GM12878 (cell line): ENCODE measurements around the gene TMOD2. TPM values are rescaled to one million over a fixed set of nuclear protein-coding genes. Genes with fewer than 3 reads are reported as not detected.
A peak's percentile ranks its signal among the peaks of the same experiment; 100 is the strongest.

Experiments
- BRCA1 ChIP-seq: IDR thresholded peaks from 2 replicates; pipeline ENCODE4 v1.6.1; 2011; ENCODE audit warnings: low read depth, low read length, improper control_type of control experiment
- GABPA ChIP-seq: IDR thresholded peaks from 2 replicates; pipeline ENCODE4 v1.6.1; 2014; ENCODE audit warnings: antibody characterized with exemption, low read depth, mild to moderate bottlenecking, inconsistent platforms
- JUNB ChIP-seq: IDR thresholded peaks from 2 replicates; pipeline ENCODE4 v1.6.1; 2016; ENCODE audit warnings: antibody characterized with exemption, mild to moderate bottlenecking
- SUZ12 ChIP-seq: fragments of 200-600 bp; sonication (generic); IDR thresholded peaks from one replicate; pipeline ENCODE4 v1.6.1; 2018; ENCODE audit warnings: antibody characterized with exemption, mild to moderate bottlenecking; ENCODE audit not compliant: unreplicated experiment
- ZNF622 ChIP-seq: fragments of 450-650 bp; IDR thresholded peaks from 2 replicates; pipeline ENCODE4 v1.6.1; 2017; ENCODE audit warnings: mild to moderate bottlenecking, inconsistent platforms
- polyA plus RNA-seq, 11 experiments: library from polyadenylated mRNA; depleted of rRNA in 4 of 11; unstranded in 6 of 11; stranded (reverse) in 5 of 11; fragments of >200 nt; fragmentation: Nextera tagmentation in 4 of 11; fragmentation: Illumina TruSeq in 1 of 11; extraction: Ambion mirVana in 4 of 11; extraction: Trizol in 1 of 11; gene quantifications; 1 replicate in 1 of 11; 2 replicates in 10 of 11; pipeline versions ENCODE4 v1.2.1 to v1.2.3, GENCODE V29; 2011 to 2016; ENCODE audit warnings: inconsistent platforms in 2 of 11, missing spikeins in 2 of 11, low read depth in 1 of 11
- total RNA-seq, 4 experiments: library from RNA; depleted of rRNA in 3 of 4; stranded (reverse); fragments of >200 nt in 3 of 4; fragmentation: Illumina TruSeq in 1 of 4; extraction: Trizol in 1 of 4; gene quantifications; 2 replicates each; pipeline versions ENCODE4 v1.2.1 to v1.2.3, GENCODE V29; 2013 to 2021
- TF ChIP-seq, protein P1 (sequence below): IDR thresholded peaks from 2 replicates; pipeline ENCODE4 v1.6.1; 2012; ENCODE audit warnings: low read length, inconsistent platforms
- TF ChIP-seq, protein P2 (sequence below): fragments of 450-650 bp; IDR thresholded peaks from 2 replicates; pipeline ENCODE4 v1.6.1; 2016; ENCODE audit warnings: mild to moderate bottlenecking, moderate library complexity, borderline replicate concordance
- TF ChIP-seq, protein P3 (sequence below): fragments of 450-650 bp; IDR thresholded peaks from 2 replicates; pipeline ENCODE4 v1.6.1; 2016; ENCODE audit warnings: mild to moderate bottlenecking
- TF ChIP-seq, protein P4 (sequence below): fragments of 450-650 bp; IDR thresholded peaks from 2 replicates; pipeline ENCODE4 v1.6.1; 2017; ENCODE audit warnings: borderline replicate concordance
- TF ChIP-seq, protein P5 (sequence below): IDR thresholded peaks from 2 replicates; pipeline ENCODE4 v1.6.1; 2012; ENCODE audit warnings: mild to moderate bottlenecking, low read depth, low read length
- TF ChIP-seq, protein P6 (sequence below): fragments of 450-650 bp; IDR thresholded peaks from 2 replicates; pipeline ENCODE4 v1.6.1; 2017; ENCODE audit warnings: mild to moderate bottlenecking
- TF ChIP-seq, protein P7 (sequence below): fragments of 450-650 bp; IDR thresholded peaks from 2 replicates; pipeline ENCODE4 v1.6.1; 2016; ENCODE audit warnings: mild to moderate bottlenecking

Gene TMOD2
- total and polyA plus RNA-seq, 10 of the 15 experiments (the other 5 are each of a cell fraction or from before 2014, with no cell fraction given) = 0.61 to 15.2 (median 6.3) TPM

DNA sequence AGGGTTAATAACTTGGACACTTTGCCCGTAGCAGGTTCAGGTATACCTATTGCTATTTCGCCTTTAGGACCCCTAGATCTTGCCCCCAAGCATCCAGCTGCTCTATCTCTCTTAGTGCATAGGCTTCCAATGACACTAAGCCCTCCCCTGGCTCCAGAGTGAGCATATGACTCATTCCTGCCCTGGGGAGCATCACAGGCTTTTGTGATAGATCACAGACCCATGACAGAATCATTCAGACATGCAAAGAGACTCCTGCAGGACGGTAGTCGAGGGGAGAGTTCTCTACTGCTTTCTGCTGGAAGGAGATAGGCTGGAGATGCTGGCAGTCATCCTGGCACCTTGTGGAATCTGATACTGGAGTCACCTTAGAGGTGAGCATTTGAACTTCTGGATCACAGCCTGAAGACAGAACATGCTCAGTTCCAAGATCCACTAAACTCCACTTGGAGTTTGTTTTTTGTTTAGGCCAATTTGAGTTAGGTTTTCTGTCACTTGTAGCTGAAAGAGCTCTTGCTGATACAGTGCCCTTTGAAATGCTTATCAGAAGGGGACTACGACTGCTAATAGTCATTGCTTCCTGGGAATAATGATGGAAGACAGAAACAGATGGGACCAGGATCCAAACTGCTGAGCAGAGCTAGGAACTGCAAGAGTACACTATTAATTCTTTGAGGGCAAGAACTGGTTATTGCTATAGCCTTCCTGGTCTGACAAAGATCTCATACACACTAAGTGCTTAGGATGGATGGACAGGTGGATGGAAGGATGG is 24.9 kb upstream of the TMOD2 start (continued):
- TF ChIP-seq, protein P1, sequence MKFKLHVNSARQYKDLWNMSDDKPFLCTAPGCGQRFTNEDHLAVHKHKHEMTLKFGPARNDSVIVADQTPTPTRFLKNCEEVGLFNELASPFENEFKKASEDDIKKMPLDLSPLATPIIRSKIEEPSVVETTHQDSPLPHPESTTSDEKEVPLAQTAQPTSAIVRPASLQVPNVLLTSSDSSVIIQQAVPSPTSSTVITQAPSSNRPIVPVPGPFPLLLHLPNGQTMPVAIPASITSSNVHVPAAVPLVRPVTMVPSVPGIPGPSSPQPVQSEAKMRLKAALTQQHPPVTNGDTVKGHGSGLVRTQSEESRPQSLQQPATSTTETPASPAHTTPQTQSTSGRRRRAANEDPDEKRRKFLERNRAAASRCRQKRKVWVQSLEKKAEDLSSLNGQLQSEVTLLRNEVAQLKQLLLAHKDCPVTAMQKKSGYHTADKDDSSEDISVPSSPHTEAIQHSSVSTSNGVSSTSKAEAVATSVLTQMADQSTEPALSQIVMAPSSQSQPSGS = peak; percentile 5; the same call in 1 of the 2 replicates
- TF ChIP-seq BRCA1 (no peak), JUNB (peak; percentile 88), GABPA (no peak), ZNF622 (no peak), SUZ12 (no peak)
- TF ChIP-seq, protein P2, sequence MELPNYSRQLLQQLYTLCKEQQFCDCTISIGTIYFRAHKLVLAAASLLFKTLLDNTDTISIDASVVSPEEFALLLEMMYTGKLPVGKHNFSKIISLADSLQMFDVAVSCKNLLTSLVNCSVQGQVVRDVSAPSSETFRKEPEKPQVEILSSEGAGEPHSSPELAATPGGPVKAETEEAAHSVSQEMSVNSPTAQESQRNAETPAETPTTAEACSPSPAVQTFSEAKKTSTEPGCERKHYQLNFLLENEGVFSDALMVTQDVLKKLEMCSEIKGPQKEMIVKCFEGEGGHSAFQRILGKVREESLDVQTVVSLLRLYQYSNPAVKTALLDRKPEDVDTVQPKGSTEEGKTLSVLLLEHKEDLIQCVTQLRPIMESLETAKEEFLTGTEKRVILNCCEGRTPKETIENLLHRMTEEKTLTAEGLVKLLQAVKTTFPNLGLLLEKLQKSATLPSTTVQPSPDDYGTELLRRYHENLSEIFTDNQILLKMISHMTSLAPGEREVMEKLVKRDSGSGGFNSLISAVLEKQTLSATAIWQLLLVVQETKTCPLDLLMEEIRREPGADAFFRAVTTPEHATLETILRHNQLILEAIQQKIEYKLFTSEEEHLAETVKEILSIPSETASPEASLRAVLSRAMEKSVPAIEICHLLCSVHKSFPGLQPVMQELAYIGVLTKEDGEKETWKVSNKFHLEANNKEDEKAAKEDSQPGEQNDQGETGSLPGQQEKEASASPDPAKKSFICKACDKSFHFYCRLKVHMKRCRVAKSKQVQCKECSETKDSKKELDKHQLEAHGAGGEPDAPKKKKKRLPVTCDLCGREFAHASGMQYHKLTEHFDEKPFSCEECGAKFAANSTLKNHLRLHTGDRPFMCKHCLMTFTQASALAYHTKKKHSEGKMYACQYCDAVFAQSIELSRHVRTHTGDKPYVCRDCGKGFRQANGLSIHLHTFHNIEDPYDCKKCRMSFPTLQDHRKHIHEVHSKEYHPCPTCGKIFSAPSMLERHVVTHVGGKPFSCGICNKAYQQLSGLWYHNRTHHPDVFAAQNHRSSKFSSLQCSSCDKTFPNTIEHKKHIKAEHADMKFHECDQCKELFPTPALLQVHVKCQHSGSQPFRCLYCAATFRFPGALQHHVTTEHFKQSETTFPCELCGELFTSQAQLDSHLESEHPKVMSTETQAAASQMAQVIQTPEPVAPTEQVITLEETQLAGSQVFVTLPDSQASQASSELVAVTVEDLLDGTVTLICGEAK = no peak
- TF ChIP-seq, protein P3, sequence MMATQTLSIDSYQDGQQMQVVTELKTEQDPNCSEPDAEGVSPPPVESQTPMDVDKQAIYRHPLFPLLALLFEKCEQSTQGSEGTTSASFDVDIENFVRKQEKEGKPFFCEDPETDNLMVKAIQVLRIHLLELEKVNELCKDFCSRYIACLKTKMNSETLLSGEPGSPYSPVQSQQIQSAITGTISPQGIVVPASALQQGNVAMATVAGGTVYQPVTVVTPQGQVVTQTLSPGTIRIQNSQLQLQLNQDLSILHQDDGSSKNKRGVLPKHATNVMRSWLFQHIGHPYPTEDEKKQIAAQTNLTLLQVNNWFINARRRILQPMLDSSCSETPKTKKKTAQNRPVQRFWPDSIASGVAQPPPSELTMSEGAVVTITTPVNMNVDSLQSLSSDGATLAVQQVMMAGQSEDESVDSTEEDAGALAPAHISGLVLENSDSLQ = peak; percentile 72
- TF ChIP-seq, protein P4, sequence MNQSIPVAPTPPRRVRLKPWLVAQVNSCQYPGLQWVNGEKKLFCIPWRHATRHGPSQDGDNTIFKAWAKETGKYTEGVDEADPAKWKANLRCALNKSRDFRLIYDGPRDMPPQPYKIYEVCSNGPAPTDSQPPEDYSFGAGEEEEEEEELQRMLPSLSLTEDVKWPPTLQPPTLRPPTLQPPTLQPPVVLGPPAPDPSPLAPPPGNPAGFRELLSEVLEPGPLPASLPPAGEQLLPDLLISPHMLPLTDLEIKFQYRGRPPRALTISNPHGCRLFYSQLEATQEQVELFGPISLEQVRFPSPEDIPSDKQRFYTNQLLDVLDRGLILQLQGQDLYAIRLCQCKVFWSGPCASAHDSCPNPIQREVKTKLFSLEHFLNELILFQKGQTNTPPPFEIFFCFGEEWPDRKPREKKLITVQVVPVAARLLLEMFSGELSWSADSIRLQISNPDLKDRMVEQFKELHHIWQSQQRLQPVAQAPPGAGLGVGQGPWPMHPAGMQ = no peak
- TF ChIP-seq, protein P5, sequence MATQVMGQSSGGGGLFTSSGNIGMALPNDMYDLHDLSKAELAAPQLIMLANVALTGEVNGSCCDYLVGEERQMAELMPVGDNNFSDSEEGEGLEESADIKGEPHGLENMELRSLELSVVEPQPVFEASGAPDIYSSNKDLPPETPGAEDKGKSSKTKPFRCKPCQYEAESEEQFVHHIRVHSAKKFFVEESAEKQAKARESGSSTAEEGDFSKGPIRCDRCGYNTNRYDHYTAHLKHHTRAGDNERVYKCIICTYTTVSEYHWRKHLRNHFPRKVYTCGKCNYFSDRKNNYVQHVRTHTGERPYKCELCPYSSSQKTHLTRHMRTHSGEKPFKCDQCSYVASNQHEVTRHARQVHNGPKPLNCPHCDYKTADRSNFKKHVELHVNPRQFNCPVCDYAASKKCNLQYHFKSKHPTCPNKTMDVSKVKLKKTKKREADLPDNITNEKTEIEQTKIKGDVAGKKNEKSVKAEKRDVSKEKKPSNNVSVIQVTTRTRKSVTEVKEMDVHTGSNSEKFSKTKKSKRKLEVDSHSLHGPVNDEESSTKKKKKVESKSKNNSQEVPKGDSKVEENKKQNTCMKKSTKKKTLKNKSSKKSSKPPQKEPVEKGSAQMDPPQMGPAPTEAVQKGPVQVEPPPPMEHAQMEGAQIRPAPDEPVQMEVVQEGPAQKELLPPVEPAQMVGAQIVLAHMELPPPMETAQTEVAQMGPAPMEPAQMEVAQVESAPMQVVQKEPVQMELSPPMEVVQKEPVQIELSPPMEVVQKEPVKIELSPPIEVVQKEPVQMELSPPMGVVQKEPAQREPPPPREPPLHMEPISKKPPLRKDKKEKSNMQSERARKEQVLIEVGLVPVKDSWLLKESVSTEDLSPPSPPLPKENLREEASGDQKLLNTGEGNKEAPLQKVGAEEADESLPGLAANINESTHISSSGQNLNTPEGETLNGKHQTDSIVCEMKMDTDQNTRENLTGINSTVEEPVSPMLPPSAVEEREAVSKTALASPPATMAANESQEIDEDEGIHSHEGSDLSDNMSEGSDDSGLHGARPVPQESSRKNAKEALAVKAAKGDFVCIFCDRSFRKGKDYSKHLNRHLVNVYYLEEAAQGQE = no peak
- TF ChIP-seq, protein P6, sequence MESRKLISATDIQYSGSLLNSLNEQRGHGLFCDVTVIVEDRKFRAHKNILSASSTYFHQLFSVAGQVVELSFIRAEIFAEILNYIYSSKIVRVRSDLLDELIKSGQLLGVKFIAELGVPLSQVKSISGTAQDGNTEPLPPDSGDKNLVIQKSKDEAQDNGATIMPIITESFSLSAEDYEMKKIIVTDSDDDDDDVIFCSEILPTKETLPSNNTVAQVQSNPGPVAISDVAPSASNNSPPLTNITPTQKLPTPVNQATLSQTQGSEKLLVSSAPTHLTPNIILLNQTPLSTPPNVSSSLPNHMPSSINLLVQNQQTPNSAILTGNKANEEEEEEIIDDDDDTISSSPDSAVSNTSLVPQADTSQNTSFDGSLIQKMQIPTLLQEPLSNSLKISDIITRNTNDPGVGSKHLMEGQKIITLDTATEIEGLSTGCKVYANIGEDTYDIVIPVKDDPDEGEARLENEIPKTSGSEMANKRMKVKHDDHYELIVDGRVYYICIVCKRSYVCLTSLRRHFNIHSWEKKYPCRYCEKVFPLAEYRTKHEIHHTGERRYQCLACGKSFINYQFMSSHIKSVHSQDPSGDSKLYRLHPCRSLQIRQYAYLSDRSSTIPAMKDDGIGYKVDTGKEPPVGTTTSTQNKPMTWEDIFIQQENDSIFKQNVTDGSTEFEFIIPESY = no peak
- TF ChIP-seq, protein P7, sequence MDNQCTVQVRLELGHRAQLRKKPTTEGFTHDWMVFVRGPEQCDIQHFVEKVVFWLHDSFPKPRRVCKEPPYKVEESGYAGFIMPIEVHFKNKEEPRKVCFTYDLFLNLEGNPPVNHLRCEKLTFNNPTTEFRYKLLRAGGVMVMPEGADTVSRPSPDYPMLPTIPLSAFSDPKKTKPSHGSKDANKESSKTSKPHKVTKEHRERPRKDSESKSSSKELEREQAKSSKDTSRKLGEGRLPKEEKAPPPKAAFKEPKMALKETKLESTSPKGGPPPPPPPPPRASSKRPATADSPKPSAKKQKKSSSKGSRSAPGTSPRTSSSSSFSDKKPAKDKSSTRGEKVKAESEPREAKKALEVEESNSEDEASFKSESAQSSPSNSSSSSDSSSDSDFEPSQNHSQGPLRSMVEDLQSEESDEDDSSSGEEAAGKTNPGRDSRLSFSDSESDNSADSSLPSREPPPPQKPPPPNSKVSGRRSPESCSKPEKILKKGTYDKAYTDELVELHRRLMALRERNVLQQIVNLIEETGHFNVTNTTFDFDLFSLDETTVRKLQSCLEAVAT = no peak
